Measurements from ENCODE around the gene TEX11.

The TEX11 gene

DNA sequence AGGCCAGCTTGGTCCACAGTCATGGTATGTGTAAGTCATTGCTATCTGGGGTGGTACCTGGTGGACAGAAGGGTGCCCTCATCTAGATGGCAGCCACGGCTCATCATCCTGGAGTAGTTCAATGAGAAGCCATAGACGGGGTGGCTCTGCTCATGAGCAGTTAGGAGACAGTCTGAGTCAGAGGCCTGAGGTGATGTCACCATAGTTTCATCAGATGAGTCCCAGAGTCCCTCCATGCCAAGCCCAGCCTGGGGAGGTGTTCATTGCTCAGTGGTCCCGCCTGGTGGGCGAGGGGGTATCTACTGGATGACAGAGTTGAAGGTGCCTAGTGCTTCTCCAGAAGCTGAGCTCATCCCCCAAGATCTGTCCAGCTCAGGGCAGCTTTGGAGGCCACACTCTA is 414.1 kb downstream of the TEX11 start:
- in situ Hi-C loops (cut with MboI; ENCODE audit: low sequenced_read_pairs): no loop called here
- Histone ChIP-seq H3K27me3 (ENCODE audit: low read depth) (no peaks in the 10 kb centered on the region), H3K36me3 (replicated peaks) (peaks cover 76% of the 10 kb centered on the region), H3K9me3 (no peaks in the 10 kb centered on the region), H3K4me1 (no peaks in the 10 kb centered on the region), H3K4me3 (no peak overlapping the region)
- DNase-seq (ENCODE audit: low spot score in 2 of 2): no peak

DNA sequence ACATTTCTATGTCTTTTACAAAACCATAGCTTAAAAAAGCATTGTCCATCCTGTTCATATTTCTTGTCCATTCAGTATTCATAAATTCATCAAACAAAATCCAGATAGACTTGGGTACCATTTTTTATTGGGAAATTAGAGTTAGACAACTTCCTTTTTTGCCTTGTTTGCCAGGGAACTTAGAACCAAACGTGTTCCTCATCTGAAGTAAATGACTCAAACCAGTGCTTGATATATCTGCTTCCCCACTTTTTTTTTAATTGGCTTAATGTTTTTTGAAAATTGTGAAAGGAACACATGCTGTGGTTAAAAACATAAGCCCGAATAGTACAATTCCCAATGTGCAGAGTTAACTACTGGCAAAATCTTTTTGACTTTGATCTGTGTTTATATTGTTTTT is 419.7 kb downstream of the TEX11 start:
- no peaks in the 10 kb centered on the region for H3K4me1 ChIP-seq
- no peak for DNase-seq (ENCODE audit: low spot score in 2 of 2)
- H3K27me3 ChIP-seq (ENCODE audit: low read depth): no peaks in the 10 kb centered on the region
- H3K36me3 ChIP-seq (replicated peaks): peaks cover 64% of the 10 kb centered on the region
- no peaks in the 10 kb centered on the region for H3K9me3 ChIP-seq
- no peak overlapping the region for H3K4me3 ChIP-seq
- in situ Hi-C loops (cut with MboI; ENCODE audit: low sequenced_read_pairs): no loop called here

DNA sequence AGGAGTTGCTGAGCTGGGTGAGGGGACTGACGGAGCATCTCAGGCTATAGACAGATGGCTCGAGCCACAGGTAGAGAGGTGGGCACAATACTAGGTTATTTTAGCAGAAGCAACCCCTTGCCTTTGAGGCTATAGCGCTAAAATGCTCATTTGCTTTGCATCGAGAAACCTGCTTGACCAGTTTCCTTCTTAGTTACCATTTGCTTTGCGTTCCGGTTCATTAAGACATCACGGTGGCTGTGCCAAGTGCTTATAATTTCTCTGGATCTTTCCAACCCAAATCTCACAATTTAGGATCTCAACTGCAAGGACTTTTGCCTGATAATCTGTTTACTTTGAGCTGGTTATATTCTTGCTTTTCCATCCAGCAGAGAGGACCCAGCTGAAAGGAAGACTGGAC is 423.0 kb downstream of the TEX11 start:
- peaks cover 53% of the 10 kb centered on the region for H3K36me3 ChIP-seq (replicated peaks)
- DNase-seq (ENCODE audit: low spot score in 2 of 2): no peak

DNA sequence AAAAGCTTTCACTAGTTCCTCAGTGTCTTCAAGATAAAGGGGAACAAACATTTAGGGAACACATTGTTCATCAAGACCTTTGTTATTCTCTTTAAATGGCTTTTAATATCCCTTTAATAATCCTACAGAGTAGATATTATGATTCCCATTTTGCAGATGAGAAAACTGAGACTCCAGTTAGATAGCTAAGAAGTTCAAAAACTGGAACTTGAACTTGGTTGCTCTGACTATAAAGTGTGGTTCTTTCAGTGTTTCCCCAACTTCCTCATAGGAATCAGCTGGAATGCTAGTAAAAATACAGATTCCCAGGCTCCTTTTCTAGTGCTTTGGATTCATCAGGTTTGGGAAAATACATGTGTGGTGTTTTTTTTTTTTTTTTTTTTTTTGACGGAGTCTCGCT is 426.2 kb downstream of the TEX11 start:
- peaks cover 18% of the 10 kb centered on the region for H3K4me1 ChIP-seq
- no peaks in the 10 kb centered on the region for H3K9me3 ChIP-seq
- in situ Hi-C loops (cut with MboI; ENCODE audit: low sequenced_read_pairs): no loop called here
- no peaks in the 10 kb centered on the region for H3K27me3 ChIP-seq (ENCODE audit: low read depth)
- H3K36me3 ChIP-seq (replicated peaks): peaks cover 50% of the 10 kb centered on the region
- H3K4me3 ChIP-seq: no peak overlapping the region
- no peak for DNase-seq (ENCODE audit: low spot score in 2 of 2)

More for the DNA sequence above, 423.0 kb downstream of the TEX11 start:
- Histone ChIP-seq H3K27me3 (ENCODE audit: low read depth) (no peaks in the 10 kb centered on the region), H3K4me3 (no peak overlapping the region), H3K4me1 (no peaks in the 10 kb centered on the region), H3K9me3 (no peaks in the 10 kb centered on the region)
- in situ Hi-C loops (cut with MboI; ENCODE audit: low sequenced_read_pairs): no loop called here

DNA sequence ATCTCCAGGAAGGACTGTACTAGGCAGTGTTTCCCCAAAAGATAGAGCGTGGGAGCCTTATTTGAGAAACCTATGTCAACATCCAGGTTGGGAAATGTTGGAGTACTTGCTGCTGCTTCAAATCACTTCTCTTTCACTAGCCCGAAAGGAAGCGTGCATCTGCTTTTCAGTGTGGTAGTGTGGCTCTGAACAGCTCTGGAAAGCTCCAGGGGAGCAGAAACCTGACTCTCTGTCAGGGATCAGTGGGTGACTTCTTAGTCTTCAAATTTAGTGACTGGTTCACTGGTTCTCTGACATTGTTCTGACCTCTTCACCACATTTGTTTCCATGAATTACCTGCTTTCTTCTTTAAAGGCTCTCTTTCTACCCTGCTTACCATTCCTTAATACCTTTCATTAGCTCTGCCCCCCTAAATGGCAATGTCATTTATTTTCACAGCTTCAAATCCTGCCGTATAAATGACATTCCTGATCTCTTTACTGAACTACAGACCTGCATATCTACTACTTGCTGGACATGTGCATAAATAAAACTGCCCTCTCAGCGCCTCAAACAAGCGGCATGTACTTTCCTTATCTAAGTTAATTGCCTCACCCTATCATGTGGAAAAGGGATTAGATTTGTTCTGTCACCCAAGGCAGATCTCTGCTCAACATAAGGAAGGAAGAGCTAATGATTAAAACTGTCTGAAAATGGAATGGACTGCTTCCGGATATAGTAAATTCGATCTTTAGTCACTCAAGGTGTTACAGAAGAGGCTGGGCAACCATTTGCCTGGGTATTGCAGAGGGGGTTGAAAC is 426.8 kb downstream of the TEX11 start:
- Histone ChIP-seq H3K36me3 (replicated peaks) (peaks cover 43% of the 10 kb centered on the region), H3K4me3 (no peak overlapping the region), H3K4me1 (peaks cover 24% of the 10 kb centered on the region), H3K27me3 (ENCODE audit: low read depth) (no peaks in the 10 kb centered on the region), H3K9me3 (no peaks in the 10 kb centered on the region)
- in situ Hi-C loops (cut with MboI; ENCODE audit: low sequenced_read_pairs): no loop called here
- DNase-seq (ENCODE audit: low spot score in 2 of 2): no peak

DNA sequence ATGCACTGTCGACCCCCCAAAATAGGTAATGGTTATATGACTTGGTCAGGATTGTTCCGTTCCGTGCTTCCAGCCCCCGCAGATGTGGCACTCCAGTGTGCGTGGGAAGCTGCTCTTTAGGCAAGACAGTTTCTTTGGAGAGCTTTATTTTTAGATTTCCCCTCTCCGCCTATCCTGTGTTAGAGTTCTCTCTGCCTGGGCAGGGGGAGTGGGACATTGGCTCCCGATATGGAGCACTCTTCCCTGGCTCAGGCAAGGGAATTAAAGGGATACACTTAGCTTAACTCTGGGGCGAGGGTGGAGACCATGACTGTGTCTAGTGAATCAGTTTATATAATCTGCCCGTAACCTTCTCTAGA is 427.9 kb downstream of the TEX11 start:
- Histone ChIP-seq H3K9me3 (no peaks in the 10 kb centered on the region), H3K27me3 (ENCODE audit: low read depth) (no peaks in the 10 kb centered on the region), H3K4me3 (no peak overlapping the region), H3K4me1 (peaks cover 31% of the 10 kb centered on the region), H3K36me3 (replicated peaks) (peaks cover 40% of the 10 kb centered on the region)
- no peak for DNase-seq (ENCODE audit: low spot score in 2 of 2)
- in situ Hi-C loops (cut with MboI; ENCODE audit: low sequenced_read_pairs): no loop called here

DNA sequence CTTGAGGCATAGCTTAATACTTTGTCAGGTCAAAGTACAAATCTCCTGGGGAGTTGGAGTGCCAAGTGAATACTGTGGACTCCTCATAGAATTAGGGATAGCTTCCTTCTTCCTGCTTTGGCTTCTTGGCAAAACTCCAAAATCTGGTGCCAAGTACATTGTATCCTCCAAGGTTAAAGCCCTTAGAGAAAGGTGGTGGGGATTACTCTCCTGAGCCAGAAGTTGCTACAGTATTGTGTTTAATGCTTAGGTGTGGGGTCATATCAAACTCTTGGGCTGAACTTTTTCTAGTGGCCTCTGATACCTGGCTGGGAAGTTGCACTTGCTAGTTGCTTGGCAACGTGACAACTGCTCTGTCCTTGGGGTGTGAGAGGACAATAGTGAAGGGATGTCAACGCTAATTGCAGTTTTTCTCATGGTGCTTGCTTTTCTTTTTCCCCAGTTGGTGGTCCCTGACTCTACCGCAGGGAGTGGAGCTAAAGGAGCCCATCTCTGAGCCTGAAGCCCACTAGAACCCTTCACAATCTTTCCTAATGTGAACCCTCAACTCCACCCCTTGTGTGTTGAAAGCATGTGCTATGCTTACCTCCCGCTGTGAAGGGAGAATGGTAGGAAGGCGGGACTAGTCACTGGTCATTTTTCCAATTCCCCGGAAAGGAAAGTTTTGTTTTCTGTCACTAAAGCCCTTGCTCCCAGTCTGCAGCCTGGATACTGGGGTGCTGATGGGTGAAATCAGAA is 428.4 kb downstream of the TEX11 start:
- no peak for DNase-seq (ENCODE audit: low spot score in 2 of 2)
- in situ Hi-C loops (cut with MboI; ENCODE audit: low sequenced_read_pairs): no loop called here
- Histone ChIP-seq H3K4me3 (no peak overlapping the region), H3K4me1 (peaks cover 34% of the 10 kb centered on the region), H3K36me3 (replicated peaks) (peaks cover 35% of the 10 kb centered on the region), H3K27me3 (ENCODE audit: low read depth) (no peaks in the 10 kb centered on the region), H3K9me3 (no peaks in the 10 kb centered on the region)

DNA sequence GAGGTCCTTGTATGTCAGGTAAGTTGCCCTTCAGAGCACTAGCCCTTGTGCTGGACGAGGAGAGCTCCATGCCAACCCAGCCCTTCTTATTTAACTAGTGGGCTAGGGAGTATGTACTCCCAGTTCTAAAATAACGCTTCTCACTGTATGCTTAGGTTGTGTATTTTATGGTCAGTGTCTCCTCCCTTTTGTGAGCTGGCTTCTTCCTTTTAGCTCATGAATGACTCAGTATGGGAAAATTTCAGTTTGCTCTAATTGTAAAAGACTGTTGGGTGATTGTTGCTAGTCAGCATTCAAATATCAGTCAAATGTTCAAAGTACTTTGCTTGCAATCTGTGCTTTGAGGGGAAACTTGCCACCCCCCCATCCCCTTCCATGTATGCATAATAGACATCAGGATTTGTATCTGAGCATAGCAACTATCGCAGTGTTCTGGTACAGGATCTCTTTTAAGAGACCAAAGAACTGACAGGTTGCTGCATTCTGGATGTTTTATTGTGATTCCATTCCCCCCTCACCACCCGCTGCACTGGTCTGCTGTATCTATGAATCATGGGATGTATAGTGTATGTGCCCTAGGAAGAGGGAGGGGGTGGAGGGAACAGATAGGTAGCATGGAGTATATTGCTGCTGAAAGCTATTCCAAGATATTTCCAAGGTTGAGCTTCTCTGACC is 429.1 kb downstream of the TEX11 start:
- H3K4me1 ChIP-seq: peaks cover 37% of the 10 kb centered on the region
- in situ Hi-C loops (cut with MboI; ENCODE audit: low sequenced_read_pairs): no loop called here
- no peak for DNase-seq (ENCODE audit: low spot score in 2 of 2)
- no peaks in the 10 kb centered on the region for H3K9me3 ChIP-seq
- no peaks in the 10 kb centered on the region for H3K27me3 ChIP-seq (ENCODE audit: low read depth)
- no peak overlapping the region for H3K4me3 ChIP-seq
- peaks cover 35% of the 10 kb centered on the region for H3K36me3 ChIP-seq (replicated peaks)
